NCI-H345 (cell line): ENCODE data around the gene FUS.
"Not testable (repeated sequence)": the region's sequence is repeated elsewhere in the genome, so short reads cannot be mapped to it uniquely, and the experiment has no call there.

ENCODE experiments used
- DNase-seq: peaks from one replicate; lab custom pipeline; 2025; lab: John Stamatoyannopoulos, UW

The FUS gene

DNA sequence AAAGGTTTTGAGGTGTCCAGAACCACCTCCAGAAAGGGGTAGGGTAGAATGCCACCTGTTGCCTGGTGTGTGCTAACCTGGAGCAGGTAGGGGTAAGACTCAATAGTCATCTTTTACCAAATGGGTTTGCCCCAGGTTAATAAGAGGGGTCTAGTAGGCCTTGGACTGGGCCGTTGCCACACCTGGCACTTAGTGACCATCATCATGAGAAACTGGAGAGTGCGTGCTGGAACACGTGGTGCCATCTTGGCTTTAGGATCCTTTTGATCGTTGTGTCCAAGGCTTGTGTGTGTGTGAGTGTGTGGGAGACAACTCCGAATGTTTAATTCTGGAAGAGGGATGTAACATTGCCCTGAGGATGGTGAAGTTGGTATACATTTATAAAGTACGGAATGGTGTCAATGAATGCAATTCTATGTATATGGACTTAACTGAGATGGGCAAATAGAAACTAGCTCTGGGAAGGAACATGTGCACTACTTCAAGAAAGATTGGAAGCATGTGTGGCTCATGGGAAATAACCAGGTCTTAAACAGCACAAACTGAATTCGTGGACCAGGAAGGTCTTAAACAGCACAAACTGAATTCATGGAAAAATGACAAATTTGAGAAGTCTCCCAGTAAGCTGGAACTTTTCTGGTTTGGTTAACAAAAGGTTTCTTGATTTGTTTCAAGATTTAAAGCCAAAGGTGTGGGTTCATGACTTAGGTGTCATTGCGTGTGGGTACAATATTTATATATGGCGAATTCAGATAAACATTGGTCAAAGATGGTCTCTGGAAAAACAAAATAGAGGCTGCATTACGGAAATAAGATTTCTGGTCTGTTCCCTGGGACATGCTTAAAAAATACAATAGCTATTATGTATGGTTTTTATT is 7.2 kb downstream of the FUS start:
- DNase-seq, result no peak

GRCh38 chr16:31187808-31188189 is 7.9 kb downstream of the FUS start:
- DNase-seq, result no peak

DNA sequence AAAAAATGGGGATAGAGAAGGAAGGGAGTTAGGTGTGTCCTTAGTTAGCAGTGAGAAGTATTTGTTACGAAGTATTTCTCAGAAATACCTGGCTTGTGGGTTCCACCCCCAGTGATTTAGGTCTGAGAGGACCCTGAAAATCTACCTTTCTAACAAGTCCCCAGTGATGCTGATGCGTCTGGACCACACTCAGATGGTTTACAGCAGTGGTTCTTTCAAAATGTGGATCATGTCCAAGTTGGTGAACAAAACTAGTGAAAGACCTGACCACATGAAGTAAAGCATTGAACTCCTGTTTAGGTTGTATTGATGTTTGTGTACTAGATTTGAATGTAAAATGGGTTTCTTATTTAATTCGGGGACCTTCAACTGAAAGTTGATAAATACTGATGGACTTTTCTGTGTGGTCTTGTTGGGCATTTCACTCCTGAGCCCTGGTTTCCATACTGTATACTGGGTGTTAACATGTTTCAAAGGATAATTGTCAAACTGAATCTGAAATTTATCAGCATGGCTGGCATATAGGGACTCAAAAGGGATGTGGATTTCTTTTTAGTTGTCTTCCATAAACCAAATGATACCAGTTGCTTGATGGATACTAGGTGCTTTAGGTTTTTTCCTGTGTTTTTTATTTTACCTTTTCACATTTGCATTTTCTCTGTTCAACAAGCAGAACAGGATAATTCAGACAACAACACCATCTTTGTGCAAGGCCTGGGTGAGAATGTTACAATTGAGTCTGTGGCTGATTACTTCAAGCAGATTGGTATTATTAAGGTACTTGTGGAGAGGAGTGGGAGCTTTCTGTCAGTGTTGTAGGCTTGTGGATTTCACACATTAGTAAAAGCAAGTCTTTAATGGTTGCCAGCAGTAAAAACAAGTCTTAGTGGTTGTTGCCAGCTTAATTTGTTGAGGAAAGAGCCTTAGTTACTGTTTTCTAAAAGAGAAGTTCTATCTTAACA is 8.8 kb downstream of the FUS start:
- DNase-seq, result no peak

DNA sequence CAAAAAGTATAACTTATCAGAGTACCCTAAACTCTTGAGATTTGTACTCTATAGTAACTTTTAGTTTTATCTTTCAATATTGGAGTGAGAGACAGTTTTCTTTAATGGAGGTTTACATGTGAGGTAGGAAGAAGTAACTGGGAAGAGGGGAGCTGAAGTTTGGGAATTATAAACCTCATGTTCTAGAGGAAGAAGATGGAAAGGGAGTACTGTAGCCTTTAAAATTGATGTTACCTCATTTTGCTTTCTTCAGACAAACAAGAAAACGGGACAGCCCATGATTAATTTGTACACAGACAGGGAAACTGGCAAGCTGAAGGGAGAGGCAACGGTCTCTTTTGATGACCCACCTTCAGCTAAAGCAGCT is 9.5 kb downstream of the FUS start:
- no peak for DNase-seq

DNA sequence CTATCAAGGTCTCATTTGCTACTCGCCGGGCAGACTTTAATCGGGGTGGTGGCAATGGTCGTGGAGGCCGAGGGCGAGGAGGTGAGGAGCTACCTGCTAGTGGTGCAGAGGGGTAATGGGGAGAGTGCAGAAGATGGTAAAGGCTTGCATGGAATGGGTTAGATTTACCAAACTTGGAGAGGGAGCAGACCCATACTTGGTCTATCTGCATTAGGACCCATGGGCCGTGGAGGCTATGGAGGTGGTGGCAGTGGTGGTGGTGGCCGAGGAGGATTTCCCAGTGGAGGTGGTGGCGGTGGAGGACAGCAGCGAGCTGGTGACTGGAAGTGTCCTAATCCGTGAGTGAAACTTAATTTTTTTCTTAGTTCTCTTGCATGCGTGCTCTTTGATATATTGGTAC is 10.1 kb downstream of the FUS start:
- no peak for DNase-seq

DNA sequence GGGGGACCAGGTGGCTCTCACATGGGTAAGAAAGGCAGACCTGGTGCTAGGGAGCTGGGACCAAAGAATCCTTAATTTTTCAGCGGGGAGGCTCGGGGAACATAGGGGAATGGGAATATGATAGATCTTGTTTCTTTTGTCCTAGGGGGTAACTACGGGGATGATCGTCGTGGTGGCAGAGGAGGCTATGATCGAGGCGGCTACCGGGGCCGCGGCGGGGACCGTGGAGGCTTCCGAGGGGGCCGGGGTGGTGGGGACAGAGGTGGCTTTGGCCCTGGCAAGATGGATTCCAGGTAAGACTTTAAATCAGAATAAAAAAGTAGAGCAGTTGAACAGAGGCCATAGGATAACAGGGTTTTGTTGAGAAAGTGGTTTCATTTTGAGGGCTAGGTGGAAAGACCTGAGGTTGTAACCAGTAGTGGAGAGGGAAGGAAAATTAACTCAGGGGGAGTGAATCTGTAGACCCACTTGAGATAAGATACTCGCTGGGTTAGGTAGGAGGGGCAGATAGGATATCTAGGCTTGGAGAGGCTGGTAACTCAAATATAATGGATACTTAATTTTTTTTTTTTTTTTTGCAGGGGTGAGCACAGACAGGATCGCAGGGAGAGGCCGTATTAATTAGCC is 11.0 kb downstream of the FUS start:
- DNase-seq, result no peak

GRCh38 chr16:31191697-31192428 is 11.9 kb downstream of the FUS start:
- DNase-seq, result no peak

GRCh38 chr16:31192856-31193642 is 13.1 kb downstream of the FUS start:
- no peak for DNase-seq

- DNase-seq, result no peak
Measured at GRCh38 chr16:31193874-31194273, 13.9 kb downstream of the FUS start.

DNA sequence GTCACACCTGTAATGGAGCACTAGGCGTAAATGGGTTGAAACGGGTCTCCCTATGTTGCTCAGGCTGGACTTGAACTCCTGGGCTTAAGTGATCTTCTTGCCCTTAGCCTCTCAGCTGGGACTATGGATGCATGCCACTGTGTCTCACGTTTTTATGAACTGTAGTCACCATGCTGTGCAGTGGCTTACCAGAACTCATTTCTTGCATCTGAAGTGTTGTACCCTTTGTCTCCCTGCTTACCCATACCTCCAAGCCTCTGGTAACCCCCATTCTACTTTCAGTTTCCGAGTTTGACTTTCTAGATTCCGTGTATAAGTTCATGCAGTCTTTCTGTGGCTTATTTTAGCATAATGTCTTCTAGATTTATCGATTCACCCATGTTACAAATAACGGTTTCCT is 15.0 kb downstream of the FUS start:
- DNase-seq, result no peak

GRCh38 chr16:31195861-31196260 is 15.9 kb downstream of the FUS start:
- DNase-seq, result not testable (repeated sequence)

- DNase-seq, result no peak
Measured at GRCh38 chr16:31196324-31197088, 16.6 kb downstream of the FUS start.

- DNase-seq, result no peak
Measured at GRCh38 chr16:31198207-31198882, 18.4 kb downstream of the FUS start.

DNA sequence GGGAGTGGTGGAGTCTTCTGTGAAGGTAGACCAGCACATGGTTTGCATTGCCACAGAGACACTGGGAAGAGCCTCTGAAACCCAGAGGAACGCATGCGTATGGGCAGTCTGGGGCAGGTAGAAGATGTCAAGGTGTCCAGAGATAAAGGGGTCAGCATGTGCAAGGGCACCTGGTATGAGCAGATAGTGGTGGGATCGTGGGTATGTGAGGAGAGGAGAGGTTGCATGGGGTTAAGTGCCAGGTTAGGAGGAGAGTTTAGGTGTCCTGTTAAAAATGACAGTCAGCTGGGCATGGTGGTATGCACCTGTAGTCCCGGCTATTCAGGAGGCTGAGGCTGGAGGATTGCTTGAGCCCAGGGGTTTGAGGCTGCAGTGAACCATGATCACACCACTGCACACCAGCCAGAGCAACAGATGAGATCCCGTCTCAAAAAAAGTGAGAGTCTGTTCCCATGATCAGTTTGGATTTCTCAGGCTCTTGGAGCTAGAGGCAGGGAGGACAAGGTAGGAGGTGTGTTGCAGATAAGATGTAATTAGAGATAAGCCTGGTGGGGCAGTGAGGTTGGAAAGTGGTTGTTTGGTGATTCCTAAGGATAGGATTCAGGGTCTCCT is 19.6 kb downstream of the FUS start:
- no peak for DNase-seq

DNA sequence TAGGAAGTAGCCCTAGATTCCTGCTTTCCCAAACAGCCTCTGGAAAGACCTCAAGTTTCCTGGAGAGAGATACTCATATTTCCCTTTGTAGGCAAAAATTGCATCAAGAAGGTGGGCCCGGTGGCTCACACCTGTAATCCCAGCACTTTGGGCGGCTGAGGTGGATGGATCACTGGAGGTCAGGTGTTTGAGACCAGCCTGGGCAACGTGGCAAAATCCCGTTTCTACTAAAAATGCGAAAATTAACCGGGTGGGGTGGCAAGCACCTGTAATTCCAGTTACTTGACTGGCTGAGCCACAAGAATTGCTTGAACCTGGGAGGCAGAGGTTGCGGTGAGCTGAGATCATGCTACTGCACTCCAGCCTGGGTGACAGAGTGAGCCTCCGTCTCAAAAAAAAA is 20.2 kb downstream of the FUS start:
- DNase-seq, result not testable (repeated sequence)

- no peak for DNase-seq
Measured at GRCh38 chr16:31200821-31201568, 21.1 kb downstream of the FUS start.

GRCh38 chr16:31201582-31202413 is 21.9 kb downstream of the FUS start:
- DNase-seq, result no peak
